Gastrocnemius medialis (tissue), 4 donors: ENCODE data around the gene UBR3.

Source experiments
- POLR2A ChIP-seq, 2 donors: fragments of 450-650 bp; IDR thresholded peaks; one replicate each; pipeline ENCODE4 v1.6.1; 2017; ENCODE audit warnings: antibody characterized with exemption in 2 of 2, mild to moderate bottlenecking in 2 of 2, moderate library complexity in 2 of 2
- TF ChIP-seq, protein P1 (sequence below), 5 experiments: fragments of 450-650 bp in 3 of 5; fragments of 200-600 bp in 2 of 5; sonication (generic) in 2 of 5; IDR thresholded peaks in 4 of 5; conservative IDR thresholded peaks in 1 of 5; 1 replicate in 4 of 5; 2 replicates in 1 of 5; pipeline ENCODE4 v1.5.1; 2016 to 2019; ENCODE audit warnings: antibody characterized with exemption in 5 of 5, mild to moderate bottlenecking in 3 of 5, moderate library complexity in 3 of 5

DNA sequence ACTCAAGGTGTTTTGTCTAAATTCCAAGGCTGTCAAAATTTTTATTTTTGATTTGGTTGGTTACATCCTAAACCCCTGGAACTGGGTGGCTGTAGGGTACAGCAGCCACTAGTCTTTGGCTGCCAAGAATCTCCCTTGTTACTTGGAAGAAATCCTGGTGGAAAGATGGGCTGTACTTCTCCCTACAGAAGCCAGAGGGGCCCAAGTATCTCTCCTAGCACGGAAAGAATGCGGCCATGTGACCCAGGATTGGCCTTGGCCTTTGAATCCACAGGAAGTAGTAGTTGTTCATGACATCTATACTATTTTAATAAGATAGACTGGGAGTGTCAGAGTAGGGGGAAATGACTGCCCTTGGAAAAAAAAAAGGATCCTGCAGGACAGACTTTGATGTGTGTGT lies 296.3 kb downstream of the UBR3 start:
- TF ChIP-seq, protein P1, sequence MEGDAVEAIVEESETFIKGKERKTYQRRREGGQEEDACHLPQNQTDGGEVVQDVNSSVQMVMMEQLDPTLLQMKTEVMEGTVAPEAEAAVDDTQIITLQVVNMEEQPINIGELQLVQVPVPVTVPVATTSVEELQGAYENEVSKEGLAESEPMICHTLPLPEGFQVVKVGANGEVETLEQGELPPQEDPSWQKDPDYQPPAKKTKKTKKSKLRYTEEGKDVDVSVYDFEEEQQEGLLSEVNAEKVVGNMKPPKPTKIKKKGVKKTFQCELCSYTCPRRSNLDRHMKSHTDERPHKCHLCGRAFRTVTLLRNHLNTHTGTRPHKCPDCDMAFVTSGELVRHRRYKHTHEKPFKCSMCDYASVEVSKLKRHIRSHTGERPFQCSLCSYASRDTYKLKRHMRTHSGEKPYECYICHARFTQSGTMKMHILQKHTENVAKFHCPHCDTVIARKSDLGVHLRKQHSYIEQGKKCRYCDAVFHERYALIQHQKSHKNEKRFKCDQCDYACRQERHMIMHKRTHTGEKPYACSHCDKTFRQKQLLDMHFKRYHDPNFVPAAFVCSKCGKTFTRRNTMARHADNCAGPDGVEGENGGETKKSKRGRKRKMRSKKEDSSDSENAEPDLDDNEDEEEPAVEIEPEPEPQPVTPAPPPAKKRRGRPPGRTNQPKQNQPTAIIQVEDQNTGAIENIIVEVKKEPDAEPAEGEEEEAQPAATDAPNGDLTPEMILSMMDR (IDR thresholded peaks at IDR 0.05 in 4 of 5, conservative IDR thresholded peaks at IDR 0.05 in 1 of 5): no peak
- TF ChIP-seq POLR2A (IDR thresholded peaks at IDR 0.05): no peak
